Ovary (tissue), 3 donors: Measurements from ENCODE around the gene TEX261.

Experiments used
- EP300 ChIP-seq: sonication (generic); formaldehyde crosslinking; IDR thresholded peaks from one replicate; pipeline ENCODE4 v1.6.1; 2017; ENCODE audit warnings: antibody characterized with exemption
- POLR2A ChIP-seq: fragments of 450-650 bp; IDR thresholded peaks from one replicate; pipeline ENCODE4 v1.6.1; 2017; ENCODE audit warnings: antibody characterized with exemption, mild to moderate bottlenecking, moderate library complexity
- TF ChIP-seq, protein P1 (sequence below), 3 donors: fragments of 450-650 bp in 2 of 3; fragments of 200-600 bp in 1 of 3; IDR thresholded peaks; one replicate each; pipeline versions ENCODE4 v1.5.1 to v1.8.0; 2016 to 2022; ENCODE audit warnings: antibody characterized with exemption in 3 of 3, mild to moderate bottlenecking in 1 of 3
- donor health status: DM: no; HTN: no; CAD: no.

DNA sequence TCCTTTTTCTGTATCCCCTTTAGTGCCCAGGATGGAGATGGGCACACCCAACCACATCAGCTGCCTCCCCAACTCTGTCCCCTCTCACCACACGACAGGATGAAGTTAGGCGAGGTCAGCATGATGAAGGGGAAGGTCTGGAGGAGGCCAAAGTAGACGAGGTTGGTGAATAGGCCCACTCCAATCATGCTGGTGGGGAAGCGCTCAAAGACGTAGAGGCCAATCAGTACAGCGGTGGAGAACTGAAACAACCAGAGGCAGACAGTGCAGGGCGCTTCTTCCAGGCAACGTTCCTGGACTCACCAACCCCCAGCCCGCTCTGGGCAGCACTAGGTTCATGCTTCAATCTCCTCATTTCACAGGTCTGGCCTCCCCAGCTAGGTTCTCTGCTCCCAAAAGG lies 2.9 kb downstream of the TEX261 start:
- TF ChIP-seq POLR2A: no peak
- TF ChIP-seq, protein P1, sequence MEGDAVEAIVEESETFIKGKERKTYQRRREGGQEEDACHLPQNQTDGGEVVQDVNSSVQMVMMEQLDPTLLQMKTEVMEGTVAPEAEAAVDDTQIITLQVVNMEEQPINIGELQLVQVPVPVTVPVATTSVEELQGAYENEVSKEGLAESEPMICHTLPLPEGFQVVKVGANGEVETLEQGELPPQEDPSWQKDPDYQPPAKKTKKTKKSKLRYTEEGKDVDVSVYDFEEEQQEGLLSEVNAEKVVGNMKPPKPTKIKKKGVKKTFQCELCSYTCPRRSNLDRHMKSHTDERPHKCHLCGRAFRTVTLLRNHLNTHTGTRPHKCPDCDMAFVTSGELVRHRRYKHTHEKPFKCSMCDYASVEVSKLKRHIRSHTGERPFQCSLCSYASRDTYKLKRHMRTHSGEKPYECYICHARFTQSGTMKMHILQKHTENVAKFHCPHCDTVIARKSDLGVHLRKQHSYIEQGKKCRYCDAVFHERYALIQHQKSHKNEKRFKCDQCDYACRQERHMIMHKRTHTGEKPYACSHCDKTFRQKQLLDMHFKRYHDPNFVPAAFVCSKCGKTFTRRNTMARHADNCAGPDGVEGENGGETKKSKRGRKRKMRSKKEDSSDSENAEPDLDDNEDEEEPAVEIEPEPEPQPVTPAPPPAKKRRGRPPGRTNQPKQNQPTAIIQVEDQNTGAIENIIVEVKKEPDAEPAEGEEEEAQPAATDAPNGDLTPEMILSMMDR (IDR thresholded peaks at IDR 0.05): no peak
- no peak for TF ChIP-seq EP300
